H1 (cell line): ENCODE measurements around the gene NCAPG2.

Experiments used
- FOSL1 ChIP-seq: IDR thresholded peaks from 2 replicates; pipeline ENCODE4 v1.6.1; 2011; ENCODE audit warnings: mild to moderate bottlenecking, low read depth, low read length, moderate library complexity; ENCODE audit not compliant: insufficient read depth
- JUN ChIP-seq: IDR thresholded peaks from 2 replicates; pipeline ENCODE4 v1.6.1; 2011; ENCODE audit warnings: low read depth, mild to moderate bottlenecking, improper control_type of control experiment, low read length
- SIN3A ChIP-seq, 2 experiments: IDR thresholded peaks in 1 of 2; conservative IDR thresholded peaks in 1 of 2; 2 replicates each; pipeline ENCODE4 v1.6.1; 2011 to 2012; ENCODE audit warnings: low read length in 2 of 2, improper control_type of control experiment in 1 of 2, low read depth in 1 of 2, mild to moderate bottlenecking in 1 of 2
- SP1 ChIP-seq: IDR thresholded peaks from 2 replicates; pipeline ENCODE4 v1.6.1; 2011; ENCODE audit warnings: low read depth, low read length
- TF ChIP-seq, protein P1 (sequence below), 3 experiments: IDR thresholded peaks; 1 replicate in 2 of 3; 2 replicates in 1 of 3; pipeline versions ENCODE4 v1.5.1 to v1.6.1; 2011; ENCODE audit warnings: low read length in 3 of 3, mild to moderate bottlenecking in 3 of 3, inconsistent platforms in 2 of 3, low read depth in 1 of 3, moderate library complexity in 1 of 3; ENCODE audit not compliant: insufficient read depth in 1 of 3; ENCODE audit errors: control extremely low read depth in 1 of 3

DNA sequence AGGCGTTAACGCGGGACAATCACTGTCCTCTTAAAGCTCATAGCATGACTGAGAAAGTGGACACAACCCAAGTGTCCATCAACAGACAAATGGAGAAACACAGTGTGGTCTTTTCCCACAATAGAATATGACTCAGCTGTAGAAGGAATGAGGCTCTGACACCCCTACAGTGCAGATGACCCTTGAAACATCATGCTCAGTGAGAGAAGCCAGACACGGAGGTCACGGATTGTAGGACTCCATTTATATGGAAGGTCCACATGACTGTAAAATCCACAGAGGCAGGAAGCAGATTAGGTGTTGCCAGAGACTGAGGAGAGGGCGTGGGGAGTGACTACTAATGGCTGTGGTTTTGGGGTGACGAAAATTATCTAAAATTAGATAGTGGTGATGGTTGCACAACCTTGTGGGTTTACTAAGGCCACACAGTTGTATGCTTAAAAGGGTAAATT, 6.1 kb upstream of the NCAPG2 start:
- TF ChIP-seq SP1 (no peak), JUN (no peak), SIN3A (conservative IDR thresholded peaks at IDR 0.05 in 1 of 2, IDR thresholded peaks at IDR 0.05 in 1 of 2; ENCODE audit: low read depth in 1 of 2, low read length in 2 of 2) (no peak), FOSL1 (no peak)
- TF ChIP-seq, protein P1, sequence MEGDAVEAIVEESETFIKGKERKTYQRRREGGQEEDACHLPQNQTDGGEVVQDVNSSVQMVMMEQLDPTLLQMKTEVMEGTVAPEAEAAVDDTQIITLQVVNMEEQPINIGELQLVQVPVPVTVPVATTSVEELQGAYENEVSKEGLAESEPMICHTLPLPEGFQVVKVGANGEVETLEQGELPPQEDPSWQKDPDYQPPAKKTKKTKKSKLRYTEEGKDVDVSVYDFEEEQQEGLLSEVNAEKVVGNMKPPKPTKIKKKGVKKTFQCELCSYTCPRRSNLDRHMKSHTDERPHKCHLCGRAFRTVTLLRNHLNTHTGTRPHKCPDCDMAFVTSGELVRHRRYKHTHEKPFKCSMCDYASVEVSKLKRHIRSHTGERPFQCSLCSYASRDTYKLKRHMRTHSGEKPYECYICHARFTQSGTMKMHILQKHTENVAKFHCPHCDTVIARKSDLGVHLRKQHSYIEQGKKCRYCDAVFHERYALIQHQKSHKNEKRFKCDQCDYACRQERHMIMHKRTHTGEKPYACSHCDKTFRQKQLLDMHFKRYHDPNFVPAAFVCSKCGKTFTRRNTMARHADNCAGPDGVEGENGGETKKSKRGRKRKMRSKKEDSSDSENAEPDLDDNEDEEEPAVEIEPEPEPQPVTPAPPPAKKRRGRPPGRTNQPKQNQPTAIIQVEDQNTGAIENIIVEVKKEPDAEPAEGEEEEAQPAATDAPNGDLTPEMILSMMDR (IDR thresholded peaks at IDR 0.05; ENCODE audit: control extremely low read depth in 1 of 3, insufficient read depth in 1 of 3, low read depth in 1 of 3, low read length in 3 of 3): no peak
